OCI-LY1 (cell line): ENCODE results near the gene NUP62.

Source experiments
- H2AFZ ChIP-seq: fragments of 200-600 bp; sonication (generic), shearing (Covaris generic); 2 replicates; pipeline ENCODE4 v1.6.0; 2014; ENCODE audit warnings: antibody characterized with exemption, mild to moderate bottlenecking, low read length
- H3F3A ChIP-seq: fragments of 200-600 bp; sonication (generic), shearing (Covaris generic); 2 replicates; pipeline ENCODE4 v1.6.0; 2014; ENCODE audit warnings: mild to moderate bottlenecking, antibody characterized with exemption, low read length, moderate library complexity; ENCODE audit not compliant: insufficient read depth
- H3K27ac ChIP-seq: fragments of 200-600 bp; sonication (generic); 2 replicates; pipeline ENCODE4 v1.5.1; 2014; ENCODE audit warnings: low read length, mixed run types, mild to moderate bottlenecking, low read depth; ENCODE audit not compliant: poor library complexity, severe bottlenecking
- H3K27me3 ChIP-seq: fragments of 200-600 bp; sonication (generic); 2 replicates; pipeline ENCODE4 v1.6.0; 2014; ENCODE audit warnings: antibody characterized with exemption, mild to moderate bottlenecking, low read length, moderate library complexity; ENCODE audit not compliant: insufficient read depth
- H3K36me3 ChIP-seq: fragments of 200-600 bp; sonication (generic); 2 replicates; pipeline ENCODE4 v1.6.1; 2014; ENCODE audit warnings: mild to moderate bottlenecking, antibody characterized with exemption, low read length, moderate library complexity, mixed read lengths; ENCODE audit not compliant: insufficient read depth
- H3K4me1 ChIP-seq: fragments of 200-600 bp; sonication (generic); 2 replicates; pipeline ENCODE4 v1.5.1; 2014; ENCODE audit warnings: mild to moderate bottlenecking, low read length, moderate library complexity; ENCODE audit not compliant: insufficient read depth, severe bottlenecking
- H3K4me2 ChIP-seq: fragments of 200-600 bp; sonication (generic), shearing (Covaris generic); 2 replicates; pipeline ENCODE4 v1.6.1; 2014; ENCODE audit warnings: low read length
- H3K4me3 ChIP-seq: fragments of 200-600 bp; sonication (generic); 2 replicates; pipeline ENCODE4 v1.5.1; 2014; ENCODE audit warnings: low read length, low read depth, mild to moderate bottlenecking, mixed read lengths; ENCODE audit not compliant: poor library complexity, severe bottlenecking
- H3K79me2 ChIP-seq: fragments of 200-600 bp; shearing (Covaris generic); 2 replicates; pipeline ENCODE4 v1.6.1; 2016; ENCODE audit warnings: mixed run types, low read length, mixed read lengths; ENCODE audit not compliant: insufficient read depth
- H3K9ac ChIP-seq: fragments of 200-600 bp; sonication (generic), shearing (Covaris generic); 2 replicates; pipeline ENCODE4 v1.6.1; 2014; ENCODE audit warnings: mild to moderate bottlenecking, low read length, mixed read lengths
- H3K9me2 ChIP-seq: fragments of 200-600 bp; sonication (generic), shearing (Covaris generic); 2 replicates; pipeline ENCODE4 v1.6.1; 2014; ENCODE audit warnings: low read depth, mild to moderate bottlenecking, low read length, mixed read lengths
- H3K9me3 ChIP-seq: fragments of 200-600 bp; shearing (Covaris generic); 2 replicates; pipeline ENCODE4 v1.6.1; 2014; ENCODE audit warnings: low read length, mixed read lengths
- H4K20me1 ChIP-seq: fragments of 200-600 bp; sonication (generic), shearing (Covaris generic); 2 replicates; pipeline ENCODE4 v1.6.0; 2016; ENCODE audit warnings: mild to moderate bottlenecking, low read length; ENCODE audit not compliant: insufficient read depth
- CTCF ChIP-seq: fragments of 200-600 bp; sonication (generic), shearing (Covaris generic); IDR thresholded peaks from 2 replicates; pipeline ENCODE4 v1.5.1; 2017; ENCODE audit warnings: mild to moderate bottlenecking, antibody characterized with exemption, low read length, moderate library complexity, mixed read lengths
- EZH2 ChIP-seq: fragments of 200-600 bp; sonication (generic), shearing (Covaris generic); IDR thresholded peaks from 2 replicates; pipeline ENCODE4 v1.8.0; 2017; ENCODE audit warnings: borderline replicate concordance, mixed run types, mild to moderate bottlenecking, antibody characterized with exemption, low read length, moderate library complexity, mixed read lengths

Gene NUP62

DNA sequence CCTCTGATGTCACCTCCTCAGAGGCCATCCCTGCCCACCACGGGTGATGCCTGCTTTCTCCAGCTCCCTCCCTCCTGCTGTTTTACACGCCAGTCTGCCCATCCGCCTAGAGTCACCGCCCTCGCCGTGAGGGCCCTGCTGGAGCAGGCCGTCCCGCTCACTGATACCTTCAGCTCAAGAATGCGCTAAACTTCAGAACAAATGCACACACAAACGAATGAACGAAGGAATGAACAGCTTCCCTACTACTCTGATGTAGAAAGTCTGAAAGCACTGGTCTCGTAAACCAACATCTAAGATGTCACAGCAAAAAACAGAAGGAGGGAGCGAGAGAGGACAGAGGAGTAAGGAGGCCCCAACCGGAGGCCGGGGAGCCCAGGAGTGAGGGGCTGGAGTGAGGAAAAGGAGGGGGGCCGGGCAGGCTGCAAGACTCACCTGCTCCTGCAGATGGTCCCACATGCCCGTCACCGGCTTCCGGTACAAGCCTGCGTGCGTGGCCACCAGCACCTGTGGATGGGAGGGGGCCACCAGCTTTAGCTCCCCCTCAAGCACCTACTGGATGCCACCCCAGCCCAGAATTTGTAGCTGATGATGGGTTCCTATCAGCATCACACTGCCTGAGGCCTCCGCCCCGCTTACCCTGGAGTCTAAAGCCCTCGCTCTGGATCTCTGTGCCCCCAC lies 65.9 kb downstream of the NUP62 start:
- no peak overlapping the region for H2AFZ ChIP-seq
- no peaks in the 10 kb centered on the region for H3F3A ChIP-seq
- no peaks in the 10 kb centered on the region for H4K20me1 ChIP-seq
- H3K4me3 ChIP-seq, result no peak overlapping the region
- no peaks in the 10 kb centered on the region for H3K27me3 ChIP-seq
- H3K9me2 ChIP-seq, result no peaks in the 10 kb centered on the region
- peaks cover 39% of the 10 kb centered on the region for H3K4me1 ChIP-seq
- TF ChIP-seq CTCF (no peak; the same call in 1 of the 2 replicates), EZH2 (no peak)
- H3K4me2 ChIP-seq, result no peak overlapping the region
- no peaks in the 10 kb centered on the region for H3K9me3 ChIP-seq
- H3K27ac ChIP-seq, result peak overlapping the region; percentile 26
- H3K36me3 ChIP-seq, result peaks cover 60% of the 10 kb centered on the region
- peaks cover 8% of the 10 kb centered on the region; the same call in 1 of the 2 replicates for H3K79me2 ChIP-seq
- H3K9ac ChIP-seq, result no peak overlapping the region

DNA sequence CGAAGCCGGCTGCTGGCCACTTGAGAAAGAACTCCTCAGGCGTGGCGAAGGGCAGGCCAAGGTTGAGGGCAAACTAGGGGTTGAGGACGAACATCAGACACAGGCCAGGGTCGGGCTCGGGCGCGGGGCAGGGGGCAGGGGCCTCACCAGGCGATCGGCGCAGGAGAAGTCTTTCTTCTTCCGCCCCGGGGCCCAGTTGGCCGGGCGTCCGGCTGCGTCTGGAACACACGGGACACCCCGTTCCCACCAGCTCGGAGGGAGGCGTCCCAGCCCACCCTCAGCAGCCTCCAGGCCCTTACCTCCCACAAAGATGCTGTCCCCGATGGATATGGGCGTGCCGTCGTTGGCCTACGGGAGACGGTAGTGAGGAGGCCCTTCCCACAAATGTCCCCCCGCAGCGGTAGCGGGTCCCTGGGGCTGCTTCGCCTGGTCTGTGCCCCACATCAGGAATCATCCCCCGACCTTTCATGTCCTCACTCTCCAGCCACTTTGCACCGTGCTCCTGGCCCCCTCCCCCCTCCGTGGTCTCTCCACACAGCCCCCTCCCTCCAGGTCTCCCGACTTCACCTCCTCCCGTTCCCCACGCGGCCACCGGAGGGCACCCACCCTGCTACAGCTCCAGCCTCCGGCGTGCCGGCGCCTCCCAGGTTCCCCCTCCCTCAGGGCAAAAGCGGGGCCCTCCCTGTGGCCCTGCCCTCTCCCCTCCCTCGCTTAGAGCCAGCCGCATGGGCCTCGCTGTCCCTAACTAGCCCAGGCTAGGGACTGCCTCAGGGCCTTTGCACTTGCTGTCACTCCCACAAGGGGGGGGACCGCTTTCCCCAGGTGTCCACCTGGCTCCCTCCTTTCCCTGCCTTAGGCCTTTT lies 66.7 kb downstream of the NUP62 start:
- no peaks in the 10 kb centered on the region for H4K20me1 ChIP-seq
- peak overlapping the region; percentile 26 for H3K27ac ChIP-seq

More for the DNA sequence above, 66.7 kb downstream of the NUP62 start:
- Histone ChIP-seq H3K9me2 (no peaks in the 10 kb centered on the region), H3K27me3 (no peaks in the 10 kb centered on the region), H3K9ac (no peak overlapping the region), H3K4me3 (no peak overlapping the region), H3K4me1 (peaks cover 39% of the 10 kb centered on the region), H3K4me2 (no peak overlapping the region), H3K9me3 (no peaks in the 10 kb centered on the region), H2AFZ (no peak overlapping the region), H3K79me2 (peaks cover 8% of the 10 kb centered on the region; the same call in 1 of the 2 replicates), H3F3A (no peaks in the 10 kb centered on the region), H3K36me3 (peaks cover 68% of the 10 kb centered on the region)
- TF ChIP-seq CTCF (peak; percentile 41; the same call in 1 of the 2 replicates), EZH2 (no peak)
